ENCODE measurements around the gene CYP1B1.
A peak's percentile ranks its signal among the peaks of the same experiment; 100 is the strongest.
"Not testable (repeated sequence)": the region's sequence is repeated elsewhere in the genome, so short reads cannot be mapped to it uniquely, and the experiment has no call there.

The CYP1B1 gene

DNA sequence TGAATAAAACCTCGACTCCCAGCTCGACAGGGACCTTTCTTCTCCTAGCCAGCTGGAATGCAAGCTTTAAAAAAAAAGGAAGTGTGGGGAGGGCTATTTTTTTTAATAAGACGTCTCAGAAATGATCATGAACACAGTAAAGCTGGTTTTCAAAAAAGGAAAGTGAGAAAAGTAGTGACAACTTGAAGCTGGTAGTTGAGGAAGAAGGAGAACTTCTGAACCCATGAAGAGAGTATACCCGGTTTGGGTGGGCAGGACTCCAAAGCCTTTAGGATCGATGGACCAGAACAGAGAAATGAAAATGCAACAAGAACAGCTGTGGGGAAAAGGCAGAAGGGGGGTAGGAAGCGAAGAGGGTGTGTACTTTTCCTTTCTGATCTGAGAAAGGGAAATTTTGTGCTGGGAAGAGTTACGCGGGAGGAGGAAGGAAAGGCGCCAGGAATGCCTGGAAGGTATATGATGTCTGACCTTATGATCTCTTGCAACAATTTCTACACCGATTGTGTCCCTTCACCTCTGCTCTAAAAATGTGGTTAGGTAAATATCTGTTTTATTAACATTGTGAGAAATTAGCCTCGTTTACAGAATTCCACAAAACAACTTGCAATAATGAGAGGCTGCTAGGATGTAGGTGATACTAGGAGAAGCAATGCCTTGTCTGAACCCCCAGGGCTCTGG is 22.6 kb upstream of the CYP1B1 start:
- DNase-seq, result no peak

DNA sequence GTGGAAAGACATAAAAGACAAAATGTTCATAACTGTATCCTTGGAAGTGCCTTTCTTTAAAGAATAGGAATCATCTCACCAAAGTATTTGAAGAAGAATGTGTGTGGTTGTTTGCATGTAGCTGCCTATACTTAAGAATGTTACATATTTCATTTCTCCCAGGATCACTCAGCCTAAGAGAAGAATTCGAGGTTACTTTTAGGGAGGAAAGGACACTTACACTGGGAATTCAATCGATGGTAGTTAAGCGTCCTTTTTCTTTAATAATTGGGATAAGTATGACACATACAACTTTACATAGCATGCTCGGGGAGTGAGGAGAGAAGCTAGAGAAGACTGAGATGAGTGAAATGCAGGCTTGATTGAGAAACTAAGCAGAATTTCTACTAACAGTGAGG is 22.0 kb upstream of the CYP1B1 start:
- no peak for DNase-seq

DNA sequence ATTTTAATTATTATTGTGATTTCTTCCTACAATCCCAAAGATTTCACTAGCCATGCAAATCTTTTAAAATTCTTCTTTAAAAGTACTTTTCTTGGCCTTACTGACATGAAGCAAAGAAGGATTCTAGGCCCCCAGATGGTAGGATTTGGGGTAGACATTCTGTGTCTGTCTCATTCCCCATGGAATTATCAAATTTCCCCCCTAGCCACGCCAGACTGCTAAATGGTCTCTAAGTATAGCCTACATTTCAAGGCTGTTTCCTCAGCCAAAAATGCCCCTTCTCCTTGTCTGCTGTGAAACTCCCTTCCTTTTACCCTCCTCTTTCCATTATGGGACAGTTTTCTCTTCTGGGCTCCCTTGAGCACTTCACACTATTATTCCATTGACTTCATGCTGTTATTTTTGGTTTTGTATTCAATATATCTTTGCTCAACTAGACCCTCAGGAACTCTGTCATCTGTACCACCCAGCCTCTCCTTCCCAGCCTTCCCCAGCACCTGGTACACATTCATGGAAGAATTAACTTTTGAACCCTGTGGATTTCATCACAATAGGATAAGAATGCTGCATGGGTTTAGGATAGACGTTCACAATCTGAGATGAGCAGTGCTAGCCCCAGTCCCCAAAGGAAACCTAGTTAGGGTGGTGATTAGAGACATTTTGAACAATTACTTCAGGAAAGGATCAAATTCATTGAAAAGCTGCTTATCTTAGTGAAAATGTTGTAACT is 21.5 kb upstream of the CYP1B1 start:
- no peak for DNase-seq

DNA sequence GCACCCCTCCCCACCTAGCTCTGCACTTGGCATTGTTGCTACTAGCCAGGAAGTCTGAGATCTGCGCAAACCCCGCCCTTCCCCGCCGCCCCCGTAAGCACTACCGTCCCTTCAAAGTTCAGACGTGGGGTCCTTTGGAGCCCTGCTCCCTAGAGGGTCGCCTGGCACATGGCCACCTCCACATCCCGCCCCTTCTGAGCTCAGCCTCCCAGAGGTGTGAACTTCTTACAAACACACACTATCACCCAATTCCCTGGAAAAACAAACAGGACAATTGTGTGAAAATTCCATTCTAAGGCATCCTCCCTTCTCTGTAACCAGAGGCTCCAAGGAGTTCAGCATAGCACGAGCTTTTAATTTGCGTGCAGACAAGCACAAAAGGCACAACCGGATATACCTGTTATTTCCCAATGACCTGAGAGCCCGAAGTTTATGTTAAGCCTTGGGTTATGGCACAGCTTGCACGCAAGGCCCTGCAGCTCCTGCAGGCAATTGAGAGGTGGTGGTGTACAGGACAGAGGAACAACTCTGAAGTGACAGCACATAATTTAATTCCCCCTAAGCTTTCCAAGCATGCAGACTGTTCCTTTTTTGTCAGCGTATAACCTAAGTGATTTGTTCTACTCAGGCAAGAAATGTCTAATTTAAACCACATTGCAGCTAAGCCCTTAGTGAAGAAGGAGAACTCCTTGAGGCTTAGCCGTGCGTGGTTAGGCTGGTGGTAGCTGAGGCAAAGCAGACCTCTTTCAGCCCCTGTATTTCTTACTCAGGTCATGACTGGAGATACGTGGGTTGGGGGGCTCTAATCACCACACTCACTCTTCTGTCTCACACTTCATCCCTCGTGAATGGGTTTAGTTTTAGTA is 20.3 kb upstream of the CYP1B1 start:
- no peak for DNase-seq

DNA sequence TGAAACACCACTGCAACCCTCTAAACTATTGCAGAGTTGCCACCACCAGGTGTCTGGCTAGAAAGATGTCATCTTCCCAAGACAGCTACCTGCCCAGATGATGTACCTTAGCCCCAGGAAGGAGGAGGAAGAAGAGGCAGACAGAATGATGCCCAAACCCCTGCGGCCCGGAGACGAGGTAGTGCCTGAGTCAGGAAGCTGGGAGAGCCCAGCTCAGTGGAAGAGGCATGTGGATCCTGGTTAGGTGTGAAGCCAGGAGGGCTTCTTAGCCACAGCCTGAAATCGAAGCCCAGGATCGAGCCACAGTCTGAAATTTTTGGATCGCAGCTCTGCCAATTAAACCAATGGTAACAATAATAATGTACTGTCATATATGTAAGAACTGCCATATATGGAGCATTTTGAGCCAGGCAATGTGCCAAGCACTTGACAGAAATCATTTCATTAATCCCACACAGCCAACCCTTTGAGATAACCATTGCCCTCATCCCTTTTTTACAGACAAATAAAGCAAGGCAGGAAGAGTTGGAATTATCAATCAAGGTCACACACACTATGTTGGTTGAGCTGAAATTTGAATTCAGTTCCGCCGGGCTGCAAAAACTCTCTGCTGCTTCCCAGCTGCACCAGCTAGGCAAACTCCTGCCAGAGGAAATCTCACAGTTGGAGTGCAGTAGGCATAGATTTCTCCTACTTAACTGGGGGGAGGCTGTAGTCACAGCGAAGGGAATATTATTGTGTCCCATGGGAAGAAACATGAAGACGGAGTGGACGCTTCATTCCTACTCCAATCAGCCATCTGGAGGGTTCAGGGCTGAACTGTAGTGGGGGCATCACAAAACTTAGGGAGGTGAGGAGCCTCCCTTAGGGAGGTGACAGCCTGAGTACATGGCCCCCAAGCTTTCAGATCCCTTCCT is 19.4 kb upstream of the CYP1B1 start:
- no peak for DNase-seq

DNA sequence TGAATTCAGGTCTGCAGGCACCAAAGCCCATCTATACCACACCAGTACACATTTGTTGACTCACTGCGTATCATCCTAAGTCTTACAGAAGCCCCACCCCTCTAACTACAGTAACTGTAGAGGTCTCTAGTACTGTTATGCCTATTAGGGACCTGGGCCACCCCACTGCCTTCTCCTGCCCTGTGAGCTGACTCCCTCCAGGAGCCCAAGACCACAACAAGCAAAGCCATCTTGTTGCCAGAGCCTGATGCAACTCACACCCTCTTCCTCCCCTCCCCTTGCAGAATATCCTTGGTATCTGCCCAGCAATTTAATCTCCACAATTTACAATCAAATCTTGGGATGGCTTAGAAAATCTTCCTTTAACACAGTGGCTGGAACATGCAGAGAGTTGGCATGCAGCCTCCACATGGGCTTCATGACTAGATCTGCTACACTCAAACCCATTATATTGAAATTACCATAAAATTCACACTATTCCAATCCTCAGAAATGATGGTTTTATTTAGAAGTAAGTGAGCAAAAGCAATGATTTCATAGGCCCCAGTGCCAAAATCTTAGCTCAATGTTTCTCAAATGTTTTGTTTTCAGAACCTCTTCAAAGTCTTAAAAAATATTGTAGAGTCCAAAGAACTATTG is 17.7 kb upstream of the CYP1B1 start:
- DNase-seq, result no peak

DNA sequence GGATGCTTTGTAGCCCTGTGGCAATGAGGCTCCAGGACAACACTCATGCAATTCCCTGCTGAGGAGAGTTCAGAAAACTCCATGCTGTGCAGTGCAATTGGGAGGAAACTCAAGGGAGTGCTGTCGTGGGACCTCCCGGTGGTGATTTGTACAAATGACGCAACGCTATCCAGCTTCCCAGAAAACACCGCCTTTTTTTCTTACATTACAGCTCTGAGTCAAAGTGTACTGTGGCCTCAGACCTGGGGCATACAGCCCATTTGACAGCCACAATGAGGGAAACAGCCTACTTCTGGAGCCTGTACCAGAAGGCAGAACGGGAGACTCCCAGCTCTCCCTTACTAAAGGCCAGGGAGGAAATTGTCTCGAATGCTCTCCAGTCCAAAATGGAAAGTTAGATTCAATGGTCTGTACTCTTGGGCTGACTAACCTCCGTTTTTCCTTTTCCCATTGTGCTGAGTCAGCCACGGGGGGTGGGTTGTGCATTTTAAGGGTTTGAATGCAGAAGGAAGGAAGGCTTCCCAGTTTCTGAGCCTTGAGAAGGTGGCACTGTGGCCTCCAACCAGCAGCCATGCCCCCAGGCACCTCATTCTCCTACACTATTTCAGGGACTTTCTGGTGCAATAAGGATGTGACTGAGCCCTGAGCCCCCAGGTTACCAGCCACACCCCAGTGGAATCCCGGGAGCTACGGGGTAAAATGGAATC is 16.4 kb upstream of the CYP1B1 start:
- no peak for DNase-seq

DNA sequence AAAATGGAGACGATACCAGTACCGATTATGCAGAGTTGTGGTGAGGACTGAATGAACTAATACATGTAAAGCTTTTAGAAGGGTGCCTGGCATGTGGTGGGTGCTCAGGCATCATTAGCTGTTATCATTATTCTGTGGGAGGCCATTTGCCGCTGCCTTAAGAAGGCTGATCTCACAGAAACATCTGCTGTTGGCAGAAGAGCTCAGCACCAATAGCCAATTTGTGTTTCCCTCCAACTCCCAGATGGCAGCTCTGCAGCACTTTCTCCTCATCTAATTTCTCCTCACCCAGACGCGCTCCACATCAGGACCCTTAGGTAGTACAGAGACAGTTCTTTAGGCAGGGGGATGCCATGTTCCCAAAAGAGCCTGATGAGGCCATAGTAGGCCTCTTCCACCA is 15.8 kb upstream of the CYP1B1 start:
- DNase-seq, result no peak

DNA sequence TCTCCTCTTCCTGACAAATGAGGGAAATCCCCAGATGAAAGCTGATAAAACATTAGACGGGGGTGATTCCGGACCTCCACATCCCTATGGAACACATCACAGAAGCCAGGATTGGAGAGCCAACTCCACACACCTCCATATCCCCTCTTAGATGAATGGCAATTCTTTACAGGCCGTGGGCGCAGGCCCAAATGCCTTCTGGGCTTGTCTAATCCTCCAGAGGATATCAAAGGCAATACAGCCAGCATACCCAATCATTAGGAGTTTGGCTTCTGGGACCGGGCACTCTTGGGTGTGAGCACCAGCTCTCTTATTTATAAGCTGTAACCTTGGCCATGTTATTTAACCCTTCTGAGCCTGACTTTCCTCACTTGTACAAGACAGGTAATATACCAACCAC is 15.0 kb upstream of the CYP1B1 start:
- DNase-seq, result no peak

DNA sequence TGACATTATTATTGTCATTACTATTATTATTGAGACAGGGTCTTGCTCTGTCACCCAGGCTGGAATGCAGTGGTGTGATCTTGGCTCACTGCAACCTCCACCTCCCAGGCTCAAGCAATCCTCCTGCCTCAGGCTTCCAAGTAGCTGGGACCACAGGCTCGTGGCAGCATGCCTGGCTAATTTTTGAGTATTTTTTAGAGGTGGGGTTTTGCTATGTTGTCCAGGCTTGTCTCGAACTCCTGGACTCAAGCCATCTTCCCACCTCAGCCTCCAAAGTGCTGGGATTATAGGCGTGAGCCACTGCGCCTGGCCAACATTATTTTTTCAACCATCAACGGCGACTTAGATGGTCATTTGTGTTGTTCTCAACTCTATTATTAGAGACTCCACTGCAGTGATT is 14.3 kb upstream of the CYP1B1 start:
- DNase-seq, result not testable (repeated sequence)

DNA sequence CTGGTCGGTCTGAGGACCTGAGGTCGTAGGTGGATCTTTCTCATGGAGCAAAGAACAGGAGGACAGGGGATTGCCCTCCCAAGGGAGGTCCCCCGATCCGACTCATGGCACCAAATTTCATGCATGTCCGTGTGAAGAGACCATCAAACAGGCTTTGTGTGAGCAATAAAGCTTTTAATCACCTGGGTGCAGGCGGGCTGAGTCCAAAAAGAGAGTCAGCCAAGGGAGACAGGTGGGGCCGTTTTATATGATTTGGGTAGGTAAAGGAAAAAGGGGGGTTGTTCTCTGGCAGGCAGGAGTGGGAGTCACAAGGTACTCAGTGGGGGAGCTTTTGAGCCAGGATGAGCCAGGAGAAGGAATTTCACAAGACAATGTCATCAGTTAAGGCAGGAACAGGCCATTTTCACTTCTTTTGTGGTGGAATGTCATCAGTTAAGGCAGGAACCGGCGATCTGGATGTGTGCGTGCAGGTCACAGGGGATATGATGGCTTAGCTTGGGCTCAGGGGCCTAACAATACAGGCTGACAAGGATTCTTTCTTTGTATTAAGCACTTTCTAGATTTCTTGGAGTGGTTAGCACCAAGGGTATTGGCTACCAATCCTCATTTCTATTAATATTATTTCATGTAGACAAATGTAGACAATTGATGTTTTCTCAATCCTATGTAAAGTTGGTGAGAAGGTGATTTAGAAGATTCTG is 10.2 kb upstream of the CYP1B1 start:
- DNase-seq, result not testable (repeated sequence)

DNA sequence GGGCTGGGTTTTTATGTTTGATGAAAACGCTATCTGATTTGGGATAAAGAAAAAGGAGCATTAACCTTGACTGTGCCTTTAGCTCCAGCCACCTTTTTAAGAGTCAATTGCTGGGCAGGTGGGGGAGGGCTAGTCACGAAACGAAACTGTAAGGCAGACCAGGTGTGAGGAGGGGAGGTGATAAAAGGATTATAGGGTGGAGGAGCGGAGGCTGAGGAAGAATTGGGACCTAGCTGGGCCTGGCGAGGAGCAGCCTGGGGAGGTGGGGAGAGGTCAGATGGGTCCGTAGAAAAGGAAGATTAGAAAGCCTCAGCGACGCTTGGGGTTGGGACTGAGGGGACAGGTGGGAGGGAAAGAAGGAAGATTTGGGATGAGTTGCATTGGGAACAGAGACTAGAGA is 8.6 kb upstream of the CYP1B1 start:
- not testable (repeated sequence) for DNase-seq

DNA sequence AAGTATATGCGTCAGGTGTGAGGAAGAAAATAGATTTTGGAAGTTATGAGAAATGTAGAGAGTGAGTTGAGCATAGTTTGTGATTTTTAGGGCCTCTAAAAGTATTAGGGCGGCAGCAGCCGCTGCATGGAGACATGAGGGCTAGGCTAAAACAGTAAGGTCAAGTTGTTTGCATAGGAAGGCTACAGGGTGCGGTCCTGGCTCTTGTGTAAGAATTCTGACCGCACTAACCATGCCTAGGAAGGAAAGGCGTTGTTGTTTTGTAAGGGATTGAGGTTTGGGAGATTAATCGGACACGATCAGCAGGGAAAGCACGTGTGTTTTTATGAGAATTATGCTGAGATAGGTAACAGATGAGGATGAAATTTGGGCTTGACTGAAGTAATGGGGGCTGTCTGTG is 6.8 kb upstream of the CYP1B1 start:
- not testable (repeated sequence) for DNase-seq

DNA sequence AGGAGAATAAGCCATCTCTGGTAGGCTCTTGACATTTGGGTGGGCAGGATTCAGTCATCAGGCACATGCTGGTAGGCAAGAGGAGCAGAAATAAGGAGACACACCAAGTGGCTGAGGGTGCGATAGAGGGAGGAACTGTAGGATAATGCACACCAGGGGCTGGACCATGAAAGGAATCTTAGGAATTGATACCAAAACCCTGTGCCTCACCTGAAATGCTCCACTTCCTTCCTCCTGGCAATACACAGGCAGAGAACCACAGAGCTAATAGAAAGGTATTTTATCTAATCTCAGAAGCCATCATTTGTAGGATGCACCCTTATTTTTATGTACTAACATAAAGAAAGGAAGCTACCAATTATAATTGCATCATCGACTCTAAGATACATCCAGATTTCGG is 4.4 kb upstream of the CYP1B1 start:
- DNase-seq, result no peak

DNA sequence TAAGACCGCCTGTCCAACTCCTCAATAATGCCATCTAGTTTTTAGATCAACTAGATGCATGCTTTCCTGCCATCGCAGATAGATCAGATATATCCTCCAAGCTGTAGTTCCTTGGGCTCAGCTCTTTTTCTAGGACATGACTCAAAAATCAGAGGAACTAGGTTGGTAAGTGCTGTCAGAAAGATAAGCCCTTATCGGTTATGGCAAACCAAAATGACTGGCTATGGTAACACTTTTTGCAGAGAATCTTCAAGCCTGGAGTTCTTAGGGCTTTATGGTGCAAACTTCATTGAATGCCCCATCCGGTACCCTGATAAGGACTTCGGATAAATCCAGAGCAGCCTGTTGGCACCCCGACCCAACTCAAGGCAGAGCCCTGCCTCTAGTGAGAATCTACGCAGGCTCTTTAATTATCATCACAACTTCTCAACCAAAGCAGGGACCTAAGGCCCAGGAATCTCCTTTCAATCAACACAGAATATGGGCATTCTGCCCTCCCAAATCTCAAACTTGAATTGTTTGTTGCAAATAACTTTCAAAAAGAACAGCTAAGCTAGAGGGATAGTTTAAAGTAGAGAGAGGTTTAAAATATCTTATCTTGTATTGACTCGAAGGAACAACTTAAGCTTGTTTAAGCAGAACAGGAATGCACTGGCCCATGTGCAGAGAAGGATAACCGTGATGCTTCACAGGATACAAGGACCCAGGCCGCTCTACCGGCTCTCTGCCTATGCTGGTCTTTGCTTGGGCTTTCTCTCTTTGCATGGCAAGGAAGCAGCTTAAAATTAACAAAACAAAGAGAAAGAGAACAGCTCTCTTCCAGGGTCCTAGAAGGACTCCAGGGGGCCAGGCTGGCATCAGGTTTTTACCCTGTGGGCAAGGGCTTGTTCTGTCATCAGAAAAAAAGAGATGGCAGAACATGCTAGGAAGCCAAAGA is 3.4 kb upstream of the CYP1B1 start:
- no peak for DNase-seq

DNA sequence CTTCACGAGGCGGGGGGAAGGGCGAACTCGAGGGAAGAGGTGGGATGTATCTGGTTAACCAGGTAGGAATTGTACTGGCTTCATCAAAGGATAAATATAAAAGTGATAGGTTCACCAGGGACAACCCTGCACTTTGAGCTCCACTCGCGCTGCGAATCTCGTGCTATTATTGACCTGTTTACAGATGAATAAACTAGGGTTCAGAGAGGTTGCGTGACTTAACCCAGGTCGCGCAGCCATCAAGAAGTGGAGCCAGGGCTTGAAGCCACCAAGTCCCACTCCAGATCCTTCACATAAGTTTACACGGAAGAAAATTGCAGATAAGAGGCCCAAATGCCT is 1.4 kb upstream of the CYP1B1 start:
- no peak for DNase-seq

DNA sequence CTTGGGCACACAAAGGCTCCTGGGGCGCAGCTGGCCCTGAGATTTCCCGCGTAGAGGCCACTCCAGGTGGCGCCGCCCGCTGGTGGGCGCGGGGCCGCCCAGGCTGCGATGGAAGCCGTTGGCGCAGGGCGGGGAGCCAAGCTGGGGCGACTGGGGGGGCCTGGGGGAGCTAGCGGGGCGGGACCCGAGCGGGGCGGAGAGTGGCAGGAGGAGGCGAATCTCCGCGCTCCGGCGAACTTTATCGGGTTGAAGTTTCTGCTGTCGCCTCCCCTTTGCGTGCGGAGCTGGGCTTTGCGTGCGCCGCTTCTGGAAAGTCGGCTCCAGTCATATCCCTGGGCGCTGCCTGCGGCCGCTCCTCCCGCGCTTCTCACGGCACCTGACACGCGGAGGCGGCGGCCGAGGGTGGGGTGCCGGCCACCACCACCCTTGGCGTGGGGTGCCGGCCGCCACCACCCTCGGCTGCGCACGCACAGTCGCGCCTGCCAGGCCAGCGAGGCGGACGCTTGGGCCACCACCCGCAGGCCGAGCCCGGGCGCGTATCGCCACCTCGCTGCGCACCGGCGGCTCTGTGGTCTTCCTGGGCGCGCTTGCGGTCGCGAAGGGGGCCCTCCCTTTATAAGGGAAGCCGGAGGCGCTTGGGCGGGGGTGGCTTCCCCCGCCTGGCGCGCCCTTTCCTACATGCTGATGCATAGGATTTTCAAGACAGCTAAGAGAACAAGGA is 919 bp upstream of the CYP1B1 start:
- peak; percentile 68 for DNase-seq

DNA sequence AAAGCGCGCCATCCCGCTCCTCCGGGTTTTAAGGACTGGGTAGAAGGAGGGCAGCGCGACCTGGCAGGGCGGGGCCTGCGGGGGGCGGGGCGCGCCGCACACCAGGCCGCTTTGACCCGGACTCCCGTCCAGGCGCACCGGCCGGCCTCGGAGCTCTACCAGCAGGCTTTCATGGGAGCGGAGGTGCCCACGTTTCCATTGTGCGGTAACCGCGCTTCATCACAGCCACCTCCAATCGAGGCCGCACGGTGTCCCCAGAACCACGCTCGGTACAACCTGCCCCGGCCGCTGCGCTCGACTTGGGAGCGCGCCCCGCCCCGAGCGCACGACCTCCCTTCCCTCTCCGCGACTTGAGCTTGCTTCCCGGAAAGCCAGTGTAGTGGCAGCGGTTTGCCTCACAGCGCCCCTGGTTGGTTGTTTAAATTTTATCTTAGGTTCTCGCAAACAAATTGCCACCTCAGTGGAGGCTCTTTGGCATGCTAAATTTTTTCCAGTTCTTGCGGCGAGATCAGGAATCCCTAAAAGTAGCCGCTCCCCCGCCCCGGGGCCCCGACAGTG is 280 bp upstream of the CYP1B1 start:
- peak; percentile 38 for DNase-seq

Data from stimulated activated CD4-positive, alpha-beta T cell treated with anti-CD3 and anti-CD28 coated beads, Interleukin-12 subunit alpha, Interleukin-12 subunit beta, amount 100 ng/mL, for 4 hours (primary cell).